HG03342 (cell line): Measurements from ENCODE around the gene CHRNG.
"Not testable (repeated sequence)": the region's sequence is repeated elsewhere in the genome, so short reads cannot be mapped to it uniquely, and the experiment has no call there.

ENCODE experiments used
- ATAC-seq: cut with Tn5 transposase; IDR thresholded peaks from one replicate; pipeline ENCODE4 v1.9.1; 2021; ENCODE audit warnings: mild to moderate bottlenecking, moderate library complexity; ENCODE audit not compliant: unreplicated experiment

CHRNG gene

DNA sequence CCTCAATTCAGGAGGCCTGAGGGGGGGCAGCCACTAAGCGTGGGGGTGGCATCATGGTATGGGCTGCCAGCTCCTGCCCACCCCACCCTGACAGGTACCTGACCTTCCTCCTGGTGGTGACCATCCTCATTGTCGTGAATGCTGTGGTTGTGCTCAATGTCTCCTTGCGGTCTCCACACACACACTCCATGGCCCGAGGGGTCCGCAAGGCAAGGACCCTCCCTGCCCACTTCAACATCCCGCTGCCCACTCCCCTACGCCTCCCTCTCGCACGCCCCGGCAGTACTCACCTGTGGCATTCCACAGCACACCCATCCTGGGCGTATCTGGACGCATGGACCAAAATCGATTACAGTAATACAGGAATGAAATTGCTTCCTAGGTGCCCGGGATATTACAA, 4.0 kb downstream of the CHRNG start:
- ATAC-seq, result no peak

DNA sequence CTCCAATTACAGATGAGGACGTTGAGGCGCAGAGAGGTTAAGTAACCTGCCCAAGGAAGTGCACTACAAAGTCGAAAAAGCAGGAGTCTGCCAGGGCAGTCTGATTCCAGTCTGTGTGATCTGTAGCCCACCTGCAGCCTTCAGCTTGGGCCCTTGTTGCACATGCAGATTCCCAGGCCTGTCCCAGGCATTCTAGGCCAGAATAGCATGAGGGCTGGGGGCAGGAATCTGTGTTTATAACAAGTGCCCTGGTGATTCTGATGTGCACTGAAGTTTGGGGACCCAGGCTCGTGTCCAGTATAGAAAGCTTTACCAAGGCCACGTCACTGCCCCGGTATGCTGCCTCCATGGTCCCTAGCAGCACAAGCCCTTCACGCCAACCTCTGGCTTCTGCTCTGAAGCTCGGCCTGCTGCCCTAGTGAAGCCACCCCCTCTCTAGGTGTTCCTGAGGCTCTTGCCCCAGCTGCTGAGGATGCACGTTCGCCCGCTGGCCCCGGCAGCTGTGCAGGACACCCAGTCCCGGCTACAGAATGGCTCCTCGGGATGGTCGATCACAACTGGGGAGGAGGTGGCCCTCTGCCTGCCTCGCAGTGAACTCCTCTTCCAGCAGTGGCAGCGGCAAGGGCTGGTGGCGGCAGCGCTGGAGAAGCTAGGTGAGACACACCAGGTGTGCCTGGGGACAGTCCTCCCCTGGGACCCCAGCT, 4.6 kb downstream of the CHRNG start:
- no peak for ATAC-seq

DNA sequence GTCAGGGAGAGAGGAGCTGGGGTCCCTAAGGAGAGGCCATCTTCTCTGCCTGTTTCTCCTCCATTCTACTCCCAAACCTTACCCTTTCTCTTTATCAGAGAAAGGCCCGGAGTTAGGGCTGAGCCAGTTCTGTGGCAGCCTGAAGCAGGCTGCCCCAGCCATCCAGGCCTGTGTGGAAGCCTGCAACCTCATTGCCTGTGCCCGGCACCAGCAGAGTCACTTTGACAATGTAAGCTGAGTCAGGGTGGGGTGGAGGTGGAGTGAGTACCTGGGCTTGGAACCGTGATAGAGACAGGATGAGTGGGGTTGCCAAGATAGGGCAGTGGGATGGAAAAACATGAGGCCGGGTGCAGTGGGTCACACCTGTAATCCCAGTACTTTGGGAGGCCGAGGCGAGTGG, 5.2 kb downstream of the CHRNG start:
- ATAC-seq, result no peak

DNA sequence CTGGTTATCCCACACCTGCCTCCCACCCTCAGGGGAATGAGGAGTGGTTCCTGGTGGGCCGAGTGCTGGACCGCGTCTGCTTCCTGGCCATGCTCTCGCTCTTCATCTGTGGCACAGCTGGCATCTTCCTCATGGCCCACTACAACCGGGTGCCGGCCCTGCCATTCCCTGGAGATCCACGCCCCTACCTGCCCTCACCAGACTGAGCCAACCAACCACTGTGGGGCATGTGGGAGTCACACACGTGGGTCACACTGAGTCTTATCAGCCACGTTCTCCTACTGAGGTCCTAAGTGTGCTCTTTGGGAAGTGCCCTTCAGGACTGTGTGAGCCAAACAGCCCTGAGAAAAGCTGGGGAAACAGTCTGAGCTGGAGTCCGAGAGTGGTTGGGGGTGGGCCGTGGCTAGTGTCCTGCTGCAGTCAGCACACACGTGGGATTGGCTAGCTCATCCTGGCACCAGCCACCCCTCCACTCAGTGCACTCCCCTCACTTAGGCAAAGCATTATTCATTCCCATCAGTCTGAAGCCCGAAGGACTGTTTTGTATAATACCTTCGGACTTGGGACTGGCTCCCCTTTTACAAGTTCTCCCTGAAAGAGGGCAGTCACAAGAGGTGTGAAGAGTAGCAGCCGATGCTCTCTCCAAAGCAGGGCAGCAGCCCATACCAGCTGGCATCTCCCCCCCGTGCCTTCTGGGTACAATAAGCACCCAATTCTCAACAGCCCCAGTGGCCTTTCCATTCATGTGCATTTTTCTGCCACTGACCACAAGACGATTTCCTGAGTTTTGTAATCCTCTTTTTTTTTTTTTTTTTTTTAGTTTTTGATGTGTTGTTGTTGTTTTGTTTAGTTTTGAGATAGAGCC, 6.3 kb downstream of the CHRNG start:
- ATAC-seq, result no peak

DNA sequence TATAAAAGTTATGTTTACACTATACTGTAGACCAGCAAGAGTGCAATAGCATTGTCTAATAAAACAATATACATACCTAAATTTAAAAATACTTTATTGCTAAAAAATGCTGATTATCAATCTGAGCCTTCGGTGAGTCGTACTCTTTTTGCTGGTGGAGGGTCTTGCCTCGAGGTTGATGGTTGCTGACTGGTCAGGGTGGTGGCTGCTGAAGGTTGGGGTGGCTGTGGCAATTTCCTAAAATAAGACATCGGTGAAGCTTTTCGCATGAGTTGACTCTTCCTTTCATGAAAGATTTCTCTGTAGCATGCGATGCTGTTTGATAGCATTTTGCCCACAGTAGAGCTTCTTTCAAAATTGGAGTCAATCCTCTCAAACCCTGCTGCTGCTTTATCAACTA, 8.5 kb downstream of the CHRNG start:
- no peak for ATAC-seq

DNA sequence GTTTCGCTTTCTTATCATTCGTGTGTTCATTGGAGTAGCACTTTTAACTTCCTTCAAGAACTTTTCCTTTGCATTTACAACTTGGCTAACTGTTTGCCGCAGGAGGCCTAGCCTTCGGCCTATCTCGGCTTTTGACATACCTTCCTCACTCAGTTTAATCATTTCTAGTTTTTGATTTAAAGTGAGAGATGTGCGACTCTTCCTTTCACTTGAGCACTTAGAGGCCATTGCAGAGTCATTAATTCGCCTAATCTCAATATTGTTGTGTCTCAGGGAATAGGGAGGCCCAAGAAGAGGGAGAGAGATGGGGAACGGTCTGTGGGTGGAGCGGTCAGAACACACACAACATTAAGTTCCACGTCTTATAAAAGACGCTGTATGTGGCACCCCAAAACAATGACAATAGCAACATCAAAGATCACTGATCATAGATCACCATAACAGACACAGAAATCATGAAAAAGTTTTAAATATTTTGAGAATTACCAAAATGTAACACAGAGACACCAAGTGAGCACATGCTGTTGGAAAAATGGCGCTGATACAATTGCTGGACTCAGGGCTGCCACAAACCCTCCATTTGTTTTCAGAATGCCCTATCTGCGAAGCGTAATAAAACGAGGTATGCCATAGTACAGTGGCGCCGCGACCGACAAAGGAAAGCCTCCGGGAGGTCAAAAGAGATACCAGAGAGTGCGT, 10.3 kb downstream of the CHRNG start:
- no peak for ATAC-seq

DNA sequence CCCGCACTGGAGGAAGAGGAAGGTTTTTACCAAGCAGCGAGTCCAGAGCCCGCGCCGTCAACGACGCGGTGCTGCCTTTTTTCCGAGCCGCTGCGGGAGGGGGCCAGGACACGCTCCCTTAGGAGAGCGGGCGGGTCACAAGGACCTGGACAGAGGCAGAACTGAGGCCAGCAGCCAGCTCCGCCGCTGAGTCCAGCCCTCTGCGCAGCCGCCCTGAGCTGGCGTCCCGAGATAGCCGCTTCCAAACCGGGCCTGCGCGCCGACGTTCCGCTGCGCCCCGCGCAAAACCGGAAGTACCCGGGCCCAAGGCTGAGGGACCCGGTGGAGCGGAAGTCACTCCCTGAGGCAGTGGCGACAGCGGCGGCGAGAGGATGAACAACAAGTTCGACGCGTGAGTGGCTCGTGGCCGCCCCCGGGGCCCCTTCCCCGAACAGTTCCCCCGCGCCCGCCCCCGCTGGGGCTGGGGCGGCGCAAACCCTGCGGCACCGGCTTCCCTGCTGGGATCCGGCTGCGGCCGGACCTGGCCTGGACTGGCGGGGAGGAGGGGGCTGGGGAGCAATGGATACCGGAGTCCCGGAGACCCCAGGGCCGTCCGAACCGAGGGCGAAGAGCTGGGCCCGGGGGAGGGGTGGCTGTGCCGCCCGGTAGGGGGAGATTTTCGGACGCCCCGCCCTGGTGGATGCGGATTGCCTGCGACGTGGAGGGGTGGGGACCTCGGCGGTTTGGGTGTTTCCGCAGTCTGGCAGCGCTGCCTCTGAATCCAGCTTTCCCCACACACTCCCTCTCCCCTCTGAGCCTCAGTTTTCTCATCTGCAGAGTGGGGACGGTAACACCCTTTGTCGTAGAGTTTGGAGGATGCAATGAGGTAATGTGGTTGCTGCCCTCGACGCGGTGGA, 11.1 kb downstream of the CHRNG start, which contains the start of the genes EIF4E2 and TIGD1:
Gene EIF4E2, plus strand, starts transcription at position 336 of the 896 bp plus-strand sequence. Its CDS starts 36 bp downstream, at position 372.
Gene TIGD1, minus strand, starts transcription at position 204 of the 896 bp plus-strand sequence. CDS start 675 bp downstream, outside the sequence.
- peak; percentile 92 for ATAC-seq

DNA sequence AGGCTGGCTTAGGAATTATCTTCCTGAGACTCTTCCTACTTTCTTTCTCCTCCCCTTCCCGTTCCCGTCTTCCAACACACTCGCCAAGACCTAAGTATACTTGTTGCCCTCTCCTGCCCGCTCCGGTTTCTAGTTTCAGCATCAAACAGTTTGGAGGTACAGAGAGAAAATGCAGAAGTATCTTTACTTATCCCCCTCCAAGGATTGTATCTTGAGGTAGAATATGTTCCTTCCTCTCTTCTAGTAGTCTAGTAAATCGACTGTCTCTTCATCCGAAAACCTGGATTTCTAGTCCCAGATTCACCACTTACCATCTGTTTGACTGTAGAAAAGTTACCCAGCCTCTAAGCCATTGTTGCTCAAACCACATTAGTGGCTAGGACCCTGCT, 11.8 kb downstream of the CHRNG start:
- no peak for ATAC-seq

DNA sequence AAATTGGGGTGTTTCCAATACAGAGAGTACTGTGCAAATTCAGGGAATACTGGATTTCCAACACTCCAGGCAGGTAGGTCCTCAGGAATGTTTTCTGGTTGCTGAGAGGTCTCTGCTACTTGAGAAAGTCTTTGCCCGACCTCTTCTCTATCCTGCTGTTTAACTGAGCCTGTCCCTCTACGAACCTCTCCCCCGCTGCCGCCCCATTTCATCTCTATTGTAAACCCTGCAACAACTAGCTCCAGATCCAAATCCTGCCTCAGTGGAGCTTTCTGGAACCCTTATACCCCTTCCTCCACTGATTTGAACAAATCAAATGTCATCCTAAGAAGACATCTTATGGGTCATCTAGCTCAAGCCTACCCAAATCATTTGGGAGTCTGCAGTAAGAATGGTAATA, 12.3 kb downstream of the CHRNG start:
- ATAC-seq, result no peak

DNA sequence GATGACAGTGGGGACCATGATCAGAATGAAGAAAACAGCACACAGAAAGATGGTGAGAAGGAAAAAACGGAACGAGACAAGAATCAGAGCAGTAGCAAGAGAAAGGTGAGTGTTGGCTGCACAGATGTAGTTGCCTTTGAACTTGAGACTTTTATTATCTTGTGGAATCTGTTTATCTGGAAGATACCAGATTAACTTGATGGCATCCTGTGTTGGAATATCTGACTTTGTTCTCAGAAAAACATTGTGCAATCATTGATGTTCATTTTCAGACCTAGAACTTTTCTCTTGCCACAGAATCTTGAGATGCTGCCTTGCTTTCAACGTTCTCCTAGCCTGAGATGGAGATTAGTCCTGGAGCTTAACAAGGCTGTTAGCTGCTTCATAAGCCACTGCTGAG, 16.9 kb downstream of the CHRNG start:
- no peak for ATAC-seq

DNA sequence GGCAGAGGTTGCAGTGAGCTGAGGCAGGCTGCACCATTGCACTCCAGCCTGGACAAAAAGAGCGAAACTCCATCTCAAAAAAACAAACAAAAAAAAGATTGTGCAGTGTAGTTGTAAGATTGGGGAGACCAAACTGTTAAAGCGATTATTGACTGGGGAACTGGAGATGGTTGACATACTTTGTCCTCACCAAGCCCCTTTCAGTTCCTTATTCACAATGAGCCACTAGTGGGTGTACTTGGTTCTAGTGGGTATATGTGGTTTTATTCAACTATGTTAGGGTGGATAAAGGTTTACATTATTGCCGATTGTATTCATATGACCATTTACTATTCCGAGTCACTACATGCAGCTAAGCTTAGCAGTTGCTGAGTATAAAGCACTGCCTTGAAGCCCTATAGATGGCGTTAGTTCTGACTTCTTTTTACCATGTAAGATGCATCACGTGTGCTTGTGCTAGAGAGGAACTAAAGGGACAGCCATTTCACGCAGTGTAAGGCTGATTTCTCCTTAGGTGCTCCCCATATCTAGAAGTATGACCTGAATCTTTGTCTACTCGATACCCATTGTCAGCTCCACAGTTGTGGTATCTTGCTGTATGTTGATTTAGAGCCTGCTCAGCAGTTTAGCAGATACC, 23.1 kb downstream of the CHRNG start:
- no peak for ATAC-seq

DNA sequence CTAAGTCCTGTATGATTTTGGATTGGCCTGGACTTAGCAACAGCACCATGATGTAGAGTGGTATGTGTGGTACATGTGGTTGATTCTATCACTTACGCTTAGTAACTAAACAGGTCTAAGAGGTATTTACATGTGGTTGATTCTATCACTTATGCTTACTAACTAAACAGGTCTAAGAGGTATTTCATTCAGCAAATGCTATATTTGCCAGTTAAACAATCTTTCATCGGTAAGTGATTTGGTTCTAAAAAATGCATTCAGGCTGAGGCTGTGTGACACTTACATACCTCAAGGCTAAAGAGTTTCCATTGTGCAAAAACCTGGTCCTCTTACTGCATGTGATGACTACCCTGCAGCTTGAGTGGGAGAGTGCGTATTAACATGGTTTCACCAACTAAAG, 24.1 kb downstream of the CHRNG start:
- no peak for ATAC-seq

DNA sequence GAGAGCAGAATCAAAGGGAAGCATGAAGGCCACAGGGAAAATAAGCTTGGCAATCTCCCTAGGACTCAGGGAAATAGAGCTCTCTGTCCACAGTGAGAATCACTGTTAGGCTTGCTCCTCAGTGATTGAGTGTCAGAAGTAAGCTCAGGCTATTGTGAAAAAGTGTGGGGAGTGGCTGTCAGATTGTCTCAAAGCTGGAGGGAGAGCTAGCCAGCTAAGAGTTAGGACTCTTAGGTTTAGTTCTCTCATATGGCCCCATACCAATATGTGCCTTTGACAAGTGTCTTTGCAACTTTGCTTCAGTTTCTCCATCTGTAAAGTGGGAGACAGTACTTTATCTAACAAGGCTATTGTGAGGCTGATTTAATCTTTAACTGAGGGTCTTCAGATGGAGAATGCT, 28.2 kb downstream of the CHRNG start:
- no peak for ATAC-seq

DNA sequence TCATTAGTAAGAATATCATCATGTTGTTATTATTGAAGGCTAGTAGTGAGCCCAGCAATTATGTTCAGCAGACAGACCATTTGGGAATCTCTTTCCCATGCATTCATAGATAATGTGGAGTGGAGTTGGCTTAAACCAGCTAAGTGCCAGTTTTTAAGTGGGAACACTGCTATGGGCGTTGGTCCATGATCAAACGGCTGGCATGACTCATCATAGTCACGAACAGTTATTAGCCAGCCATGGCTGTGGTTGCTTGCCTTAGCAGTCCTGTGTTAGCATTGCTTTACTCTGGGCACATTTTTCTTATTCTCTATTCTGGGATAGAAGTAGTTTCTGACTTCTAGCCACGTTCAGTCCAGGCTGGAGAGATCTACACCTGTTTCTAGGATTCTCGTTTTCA, 28.7 kb downstream of the CHRNG start:
- no peak for ATAC-seq

DNA sequence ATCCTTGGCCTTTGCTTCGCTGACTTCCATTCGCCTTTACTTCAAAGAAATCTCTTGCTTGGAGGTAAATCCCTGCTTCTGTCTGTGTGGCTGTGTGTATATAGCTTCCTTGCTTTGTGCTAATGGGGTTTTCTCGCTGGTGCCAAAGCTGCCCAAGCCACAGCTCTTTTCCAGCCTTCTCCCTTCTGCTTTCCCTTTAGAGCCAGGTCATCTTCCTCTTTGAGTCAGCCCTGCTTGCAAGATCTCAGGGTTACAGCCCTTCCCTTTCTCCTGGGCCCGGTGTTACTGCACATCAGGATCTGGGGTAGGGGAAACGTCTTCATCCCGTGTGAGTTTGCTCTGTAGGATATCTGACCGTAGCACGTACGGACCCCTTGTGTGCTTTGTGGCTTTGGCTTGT, 30.0 kb downstream of the CHRNG start:
- no peak for ATAC-seq

DNA sequence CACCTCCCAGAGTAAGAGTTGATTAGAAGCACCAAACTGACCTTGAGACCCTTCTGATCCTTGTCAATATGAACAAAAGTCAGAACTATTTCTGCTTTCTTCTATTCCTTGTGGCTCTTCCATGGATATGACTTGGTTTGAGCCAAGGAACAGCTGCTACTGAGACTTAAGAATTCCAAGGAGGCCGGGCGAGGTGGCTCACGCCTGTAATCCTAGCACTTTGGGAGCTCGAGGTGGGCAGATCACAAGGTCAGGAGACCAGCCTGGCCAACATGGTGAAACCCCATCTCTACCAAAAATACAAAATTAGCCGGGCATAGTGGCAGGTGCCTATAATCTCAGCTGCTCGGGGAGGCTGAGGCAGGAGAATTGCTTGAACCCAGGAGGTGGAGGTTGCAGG, 31.0 kb downstream of the CHRNG start:
- not testable (repeated sequence) for ATAC-seq

DNA sequence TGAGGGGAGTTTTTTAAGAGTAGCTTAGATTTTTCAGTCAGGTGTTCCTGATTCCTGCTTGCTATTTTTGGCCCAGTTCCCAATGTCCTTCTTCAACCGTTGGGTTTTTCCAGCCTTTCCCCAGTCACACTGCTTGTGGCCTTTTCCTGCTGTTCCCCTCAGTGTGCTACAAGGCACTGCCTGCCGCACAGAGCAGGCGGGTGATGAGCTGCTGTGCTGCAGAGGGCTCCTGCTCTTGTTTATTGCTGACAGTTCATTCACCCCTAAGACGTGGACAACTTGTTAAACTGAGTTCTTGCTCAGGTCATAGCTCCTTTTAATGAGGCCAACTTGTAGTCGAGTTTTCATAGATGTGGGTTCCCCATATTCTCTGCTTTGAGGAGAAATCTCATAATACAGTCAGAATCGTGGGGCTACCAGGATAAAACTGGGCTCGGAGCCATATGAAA, 31.6 kb downstream of the CHRNG start:
- no peak for ATAC-seq

DNA sequence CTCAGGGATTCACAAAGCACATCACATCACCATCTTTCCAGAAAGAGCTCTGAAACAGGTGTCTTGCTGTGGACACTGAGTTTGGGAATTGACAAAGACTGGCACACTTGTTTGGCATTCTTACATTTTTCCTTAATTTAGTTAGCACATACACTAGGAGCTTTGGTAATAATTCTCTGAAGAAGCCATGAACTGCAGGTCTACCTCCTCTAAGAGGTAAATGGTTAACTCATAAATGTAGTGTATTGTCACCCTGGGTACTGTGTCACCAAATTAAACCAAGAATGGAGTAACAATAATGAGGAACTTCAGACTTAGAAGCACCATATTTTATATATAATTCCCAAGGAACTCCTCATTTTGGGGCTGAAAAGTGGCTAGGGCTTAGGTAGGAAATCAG, 33.5 kb downstream of the CHRNG start:
- no peak for ATAC-seq

DNA sequence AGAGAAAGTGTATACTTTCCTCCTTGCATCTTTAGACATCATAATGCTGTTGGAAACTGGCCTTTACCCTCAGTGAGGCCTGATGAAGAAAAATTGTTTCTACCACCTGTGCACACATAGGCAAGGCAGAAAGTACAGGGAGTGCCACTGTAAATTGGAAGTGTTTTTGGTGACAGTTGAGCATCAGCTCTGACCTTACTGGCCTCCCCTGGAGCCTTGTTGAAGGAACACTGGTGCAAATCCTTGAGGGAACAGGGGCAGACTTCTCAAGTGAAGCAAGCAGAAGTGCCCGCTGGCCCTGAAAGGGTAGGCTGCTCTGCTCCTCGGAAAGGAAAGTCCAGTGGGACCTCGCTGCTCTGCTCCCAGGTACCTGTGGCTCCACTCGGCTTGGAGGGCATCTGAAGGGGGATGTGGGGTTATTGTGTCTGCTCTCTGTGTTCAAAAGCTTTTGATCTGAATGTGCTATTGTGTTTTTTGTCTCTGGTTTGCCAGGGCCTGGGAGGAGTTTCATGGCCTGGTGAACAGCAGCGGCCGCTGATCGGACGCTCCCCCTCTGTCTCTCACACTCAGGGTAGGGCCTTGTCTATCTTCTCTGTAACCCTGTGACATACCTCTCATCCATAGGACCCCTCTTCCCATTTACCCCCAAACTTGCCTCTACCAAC, 34.4 kb downstream of the CHRNG start:
- ATAC-seq, result no peak
